HCT116 (cell line): ENCODE measurements around the gene TRPM3.

ENCODE experiments used
- CEBPB ChIP-seq: IDR thresholded peaks from 2 replicates; pipeline ENCODE4 v1.6.1; 2012; ENCODE audit warnings: low read depth
- POLR2A ChIP-seq: IDR thresholded peaks from 2 replicates; pipeline ENCODE4 v1.7.0; 2011; ENCODE audit warnings: borderline replicate concordance; ENCODE audit not compliant: insufficient read depth, insufficient read length; ENCODE audit errors: extremely low read depth
- POLR2AphosphoS5 ChIP-seq: IDR thresholded peaks from 2 replicates; pipeline ENCODE4 v1.6.1; 2011; ENCODE audit warnings: mild to moderate bottlenecking, low read depth, low read length, moderate library complexity
- RAD21 ChIP-seq: IDR thresholded peaks from 2 replicates; pipeline ENCODE4 v1.6.1; 2012; ENCODE audit warnings: low read depth, mild to moderate bottlenecking
- REST ChIP-seq: IDR thresholded peaks from 2 replicates; pipeline ENCODE4 v1.6.1; 2012; ENCODE audit warnings: low read depth
- SRF ChIP-seq: IDR thresholded peaks from 2 replicates; pipeline ENCODE4 v1.6.1; 2012; ENCODE audit warnings: low read depth
- TF ChIP-seq, protein P1 (sequence below), 3 experiments: fragments of 200-600 bp in 1 of 3; sonication (generic) in 1 of 3; IDR thresholded peaks in 2 of 3; conservative IDR thresholded peaks in 1 of 3; 2 replicates each; pipeline ENCODE4 v1.5.1; 2012 to 2017; ENCODE audit warnings: low read depth in 2 of 3, low read length in 2 of 3, antibody characterized with exemption in 1 of 3, borderline replicate concordance in 1 of 3, control low read depth in 1 of 3, mild to moderate bottlenecking in 1 of 3, mixed read lengths in 1 of 3, mixed run types in 1 of 3, moderate library complexity in 1 of 3; ENCODE audit not compliant: insufficient read depth in 1 of 3

GRCh38 chr9:70634696-70635095 lies 486.7 kb downstream of the TRPM3 start:
- TF ChIP-seq, protein P1, sequence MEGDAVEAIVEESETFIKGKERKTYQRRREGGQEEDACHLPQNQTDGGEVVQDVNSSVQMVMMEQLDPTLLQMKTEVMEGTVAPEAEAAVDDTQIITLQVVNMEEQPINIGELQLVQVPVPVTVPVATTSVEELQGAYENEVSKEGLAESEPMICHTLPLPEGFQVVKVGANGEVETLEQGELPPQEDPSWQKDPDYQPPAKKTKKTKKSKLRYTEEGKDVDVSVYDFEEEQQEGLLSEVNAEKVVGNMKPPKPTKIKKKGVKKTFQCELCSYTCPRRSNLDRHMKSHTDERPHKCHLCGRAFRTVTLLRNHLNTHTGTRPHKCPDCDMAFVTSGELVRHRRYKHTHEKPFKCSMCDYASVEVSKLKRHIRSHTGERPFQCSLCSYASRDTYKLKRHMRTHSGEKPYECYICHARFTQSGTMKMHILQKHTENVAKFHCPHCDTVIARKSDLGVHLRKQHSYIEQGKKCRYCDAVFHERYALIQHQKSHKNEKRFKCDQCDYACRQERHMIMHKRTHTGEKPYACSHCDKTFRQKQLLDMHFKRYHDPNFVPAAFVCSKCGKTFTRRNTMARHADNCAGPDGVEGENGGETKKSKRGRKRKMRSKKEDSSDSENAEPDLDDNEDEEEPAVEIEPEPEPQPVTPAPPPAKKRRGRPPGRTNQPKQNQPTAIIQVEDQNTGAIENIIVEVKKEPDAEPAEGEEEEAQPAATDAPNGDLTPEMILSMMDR (IDR thresholded peaks at IDR 0.05 in 2 of 3, conservative IDR thresholded peaks at IDR 0.05 in 1 of 3; ENCODE audit: borderline replicate concordance in 1 of 3, insufficient read depth in 1 of 3, low read depth in 2 of 3, low read length in 2 of 3): no peak
- TF ChIP-seq RAD21: no peak
- TF ChIP-seq REST: no peak
- no peak for TF ChIP-seq CEBPB
- no peak for TF ChIP-seq POLR2A
- TF ChIP-seq POLR2AphosphoS5: no peak
- no peak for TF ChIP-seq SRF
